Colon (tissue), 2 donors: Measurements from ENCODE around the gene RRBP1.

ENCODE experiments used
- FAIRE-seq: peaks from 2 replicates; lab custom pipeline; 2012; peaks lifted over from hg19 to GRCh38; lab: Jason Lieb, UNC
- donor health status: control.
- donor health status: control.

RRBP1 gene

DNA sequence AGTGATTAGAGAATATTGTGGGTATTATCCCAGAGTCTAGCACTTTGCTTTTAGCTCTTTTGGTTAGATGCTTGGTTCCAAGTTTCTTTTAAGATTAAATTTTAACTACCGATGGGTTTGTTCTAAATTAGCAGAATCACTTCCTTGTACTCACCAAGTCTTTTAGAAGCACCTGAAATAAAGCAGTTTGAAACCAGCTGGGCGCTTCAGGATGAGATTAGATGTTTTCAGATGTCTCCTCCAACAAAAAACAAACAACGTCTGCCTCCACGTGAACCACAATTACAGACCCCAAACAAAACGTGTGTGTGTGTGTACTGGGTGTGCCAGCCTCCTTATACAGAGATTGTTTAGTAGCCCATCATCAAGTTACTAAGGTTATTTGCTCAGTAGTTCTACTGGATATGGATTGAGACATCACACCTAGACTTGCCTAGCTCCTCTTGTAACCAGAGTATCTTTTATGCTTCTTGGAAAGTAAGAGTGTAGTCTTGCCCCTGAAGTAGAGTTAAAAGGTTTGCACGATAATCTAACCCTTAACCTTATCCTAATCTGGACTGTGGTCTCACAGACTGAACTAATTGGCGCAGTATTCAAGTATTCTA lies 109.9 kb downstream of the RRBP1 start:
- FAIRE-seq: no peak

DNA sequence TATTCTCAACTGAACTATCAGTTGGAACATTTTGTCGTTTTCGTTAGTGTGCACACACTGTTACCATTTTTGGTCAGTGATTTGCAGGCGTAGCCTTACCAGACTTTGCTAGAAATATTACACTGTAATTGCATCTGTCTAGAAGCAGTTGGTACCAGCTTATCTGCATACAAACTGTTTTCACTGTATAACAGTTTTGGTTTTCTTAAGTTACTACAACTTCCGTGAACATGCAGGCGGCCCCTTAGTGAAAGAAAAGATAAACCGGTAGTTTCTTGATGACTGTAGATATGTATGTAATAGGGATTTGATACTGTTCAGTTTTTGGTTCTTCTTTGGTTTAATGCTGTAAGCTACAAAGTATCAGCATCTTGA lies 110.9 kb downstream of the RRBP1 start:
- FAIRE-seq: no peak

DNA sequence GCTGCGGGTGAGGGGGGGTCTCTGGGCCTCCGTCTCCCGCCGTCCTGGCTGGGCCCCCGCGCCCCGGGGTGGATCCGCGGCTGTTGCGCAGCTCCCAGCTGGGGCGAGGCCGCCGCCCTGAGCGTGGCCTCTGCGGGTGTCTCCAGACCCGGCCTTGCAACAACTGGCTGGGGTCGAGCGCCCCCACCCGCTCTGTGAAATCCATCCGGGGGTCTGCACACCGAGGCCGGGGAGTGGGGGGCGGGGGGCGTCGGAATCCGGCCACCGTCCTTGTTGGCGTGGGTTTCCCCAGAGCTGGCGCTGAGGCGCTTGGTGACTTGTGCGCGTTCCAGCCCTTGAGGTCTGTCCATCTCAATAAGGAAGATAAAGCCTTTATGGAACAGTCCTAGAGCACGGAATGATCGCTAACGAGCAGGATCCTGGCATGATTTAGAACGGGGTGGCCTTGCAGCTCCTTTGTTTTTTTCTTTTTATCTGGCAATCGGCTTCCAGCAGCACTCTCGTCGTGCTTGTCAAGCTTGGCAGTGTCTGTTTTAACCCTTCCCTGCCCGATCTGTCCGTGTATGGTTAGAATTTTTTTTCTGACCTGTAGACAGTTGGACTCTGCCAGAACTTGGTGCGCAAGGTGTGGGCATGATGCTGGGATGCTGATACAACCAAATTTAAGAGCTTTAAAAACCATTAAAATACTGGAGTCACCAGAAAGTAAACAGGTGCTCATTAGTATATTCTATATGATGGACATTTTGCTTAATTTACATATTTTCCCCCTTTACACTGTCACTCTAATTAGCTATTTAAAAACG lies 111.5 kb downstream of the RRBP1 start:
- no peak for FAIRE-seq

DNA sequence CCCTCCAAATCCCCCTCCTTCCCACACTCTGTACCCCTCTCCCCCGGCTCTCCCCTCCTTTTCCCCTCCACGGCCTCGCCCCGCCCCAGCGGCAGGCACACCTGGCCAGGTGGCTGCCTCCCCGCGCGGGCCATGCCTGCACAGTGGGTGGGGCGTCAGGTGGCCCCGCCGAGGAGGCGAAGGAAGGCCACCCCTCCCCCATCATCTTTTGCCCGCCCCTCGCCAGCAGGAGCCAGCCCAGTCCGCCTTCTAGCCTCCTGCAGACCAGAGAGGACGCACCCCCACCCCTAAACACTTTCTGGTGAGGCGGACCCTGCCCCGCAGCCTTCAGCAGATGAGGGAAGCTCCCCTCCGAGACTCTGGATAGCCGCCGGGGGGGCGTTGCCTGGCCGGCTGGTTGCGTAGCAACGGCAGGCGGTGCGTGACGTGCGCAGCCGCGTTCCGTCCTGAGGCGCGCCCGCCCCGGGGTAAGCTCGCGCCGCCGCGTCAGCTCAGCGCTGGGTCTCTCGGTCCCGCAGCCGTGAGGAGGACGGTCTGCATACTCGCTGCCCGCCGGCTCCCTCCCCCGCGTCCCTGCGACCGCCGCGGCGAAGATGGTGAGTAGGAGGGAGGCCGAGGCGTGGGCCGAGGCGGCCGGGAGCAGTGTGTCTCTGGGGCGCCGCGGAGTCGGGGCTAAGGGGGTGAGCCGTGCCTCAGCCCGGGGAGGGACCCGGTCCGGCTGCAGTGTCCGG lies 112.3 kb downstream of the RRBP1 start, which contains the start of gene DSTN:
Gene DSTN (plus strand): TSS at position 460 of the 731 bp plus-strand sequence. CDS start 134 bp downstream, at position 594.
- FAIRE-seq: no peak

DNA sequence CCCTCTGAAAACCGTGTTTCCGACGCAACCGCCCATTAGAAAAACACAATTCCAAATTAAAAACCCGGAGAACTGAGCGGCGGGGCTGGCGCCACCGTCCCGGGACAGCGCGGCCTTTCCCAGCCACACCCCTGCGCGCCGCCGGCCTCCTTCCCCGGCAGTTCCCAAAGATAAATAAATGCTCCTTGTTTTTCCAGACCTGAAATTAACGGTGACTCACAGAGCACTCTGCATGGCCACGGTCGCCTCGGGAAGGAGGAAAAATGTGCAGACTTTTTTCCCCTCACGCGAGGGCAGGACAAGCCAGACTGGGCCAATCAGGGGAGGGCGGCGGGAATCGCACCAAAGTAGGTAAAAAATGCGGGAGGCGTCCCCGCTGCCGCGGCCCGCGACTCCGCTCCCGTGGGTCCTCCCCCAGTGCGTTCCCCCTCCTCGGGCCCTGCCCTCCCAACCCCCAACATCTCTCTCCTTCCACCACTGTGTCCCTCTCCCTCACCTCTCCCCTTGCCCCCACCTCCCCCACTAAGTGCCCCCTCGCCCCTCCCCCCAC lies 113.0 kb downstream of the RRBP1 start:
- no peak for FAIRE-seq

DNA sequence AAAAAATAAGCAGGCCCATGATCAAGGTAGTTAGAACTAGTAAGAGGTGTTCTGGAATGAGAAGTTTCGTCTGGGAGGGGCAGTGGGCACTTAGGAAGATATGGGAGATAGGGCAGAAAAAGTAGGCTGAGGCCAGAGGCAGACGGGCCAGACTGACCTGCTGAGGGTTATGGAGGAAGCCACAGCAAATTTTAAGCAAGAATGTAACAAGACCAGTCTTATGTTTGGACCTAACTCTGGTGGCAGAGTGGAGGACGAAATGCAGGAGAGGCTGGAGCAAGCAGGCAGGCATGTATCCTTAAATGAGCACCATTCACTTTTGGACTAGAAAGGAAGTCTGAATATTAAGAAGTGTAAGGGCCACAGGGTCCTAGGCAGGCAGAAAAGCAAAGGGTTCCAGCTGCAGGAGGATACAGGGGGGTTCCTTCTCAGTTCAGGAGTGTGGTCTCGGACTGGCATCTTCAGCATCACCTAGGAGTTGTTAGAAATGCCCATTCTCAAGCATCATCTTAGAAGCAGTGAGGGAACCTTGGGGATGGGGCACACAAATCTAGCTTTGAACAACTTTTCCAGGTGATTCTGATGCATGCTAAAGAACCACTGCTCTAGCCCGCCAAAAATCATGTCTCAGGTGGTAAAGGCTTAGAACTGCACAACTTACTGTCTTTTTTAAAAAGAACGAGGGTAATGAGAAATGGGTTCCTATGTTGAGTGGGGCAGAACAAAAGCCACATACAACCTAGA lies 113.8 kb downstream of the RRBP1 start:
- no peak for FAIRE-seq

DNA sequence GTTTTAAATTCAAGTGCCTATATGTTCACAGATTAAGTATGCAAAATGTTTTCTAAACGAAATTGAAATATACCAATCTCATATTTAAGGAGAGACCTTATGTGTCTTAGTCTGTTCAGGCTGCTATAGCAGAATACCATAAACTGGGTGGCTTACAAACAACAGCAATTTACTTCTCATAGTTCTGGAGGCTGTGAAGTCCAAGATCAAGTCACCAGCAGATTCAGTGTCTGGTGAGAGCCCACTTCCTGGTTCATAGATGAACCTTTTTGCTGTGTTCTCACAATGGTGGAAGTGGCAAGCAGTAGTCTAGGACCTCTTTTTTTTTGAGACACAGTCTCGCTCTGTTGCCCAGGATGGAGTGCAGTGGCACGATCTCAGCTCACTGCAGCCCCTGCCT lies 115.7 kb downstream of the RRBP1 start:
- FAIRE-seq: no peak

DNA sequence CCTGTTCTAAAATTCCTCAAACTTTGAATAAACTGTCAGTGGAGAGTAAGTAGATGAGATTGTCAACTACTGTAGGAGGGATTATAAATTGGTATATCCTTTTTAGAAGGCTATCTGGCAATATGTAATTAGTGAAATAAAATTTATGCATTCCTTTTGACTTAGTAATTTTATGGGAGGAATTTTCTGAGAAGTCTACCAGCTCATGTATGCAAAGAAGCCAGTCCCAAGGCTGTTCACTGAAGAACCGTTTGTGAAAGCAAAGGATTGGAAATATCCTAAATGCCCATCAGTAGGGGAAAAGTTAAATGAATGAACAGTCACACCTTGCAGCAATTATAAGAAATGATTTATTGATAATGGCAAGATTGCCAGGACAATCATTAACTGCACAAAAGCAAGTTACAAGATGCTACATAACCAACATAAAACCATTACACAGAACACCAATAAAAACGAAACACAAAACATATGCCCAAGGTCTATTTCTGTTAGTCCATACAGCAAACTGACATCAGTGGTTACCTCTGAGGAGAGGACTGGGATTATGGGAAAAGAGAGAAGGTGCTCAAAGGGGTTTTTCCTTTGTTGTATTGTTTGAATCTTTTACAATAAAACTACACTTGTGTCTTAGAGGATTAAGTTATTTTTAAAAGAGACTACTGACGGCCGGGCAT lies 116.7 kb downstream of the RRBP1 start:
- no peak for FAIRE-seq
